GM13976 (cell line): ENCODE measurements around the gene TRIP13.

Experiments used
- DNase-seq: peaks from one replicate; pipeline ENCODE4 v3.0.0; 2012; ENCODE audit warnings: low spot score
- in situ Hi-C: fragments of 300-500 bp; cut with MboI; formaldehyde crosslinking; loops from one replicate; pipeline ENCODE4 v1.12.0; 2022; ENCODE audit warnings: low sequenced_read_pairs, mixed read lengths, inconsistent platforms; ENCODE audit not compliant: unreplicated experiment
- TF ChIP-seq, protein P1 (sequence below): IDR thresholded peaks from 2 replicates; pipeline ENCODE4 v1.5.1; 2012; ENCODE audit warnings: borderline replicate concordance, mild to moderate bottlenecking; ENCODE audit not compliant: insufficient read depth; ENCODE audit errors: extremely low read depth, missing control alignments, control extremely low read depth

TRIP13 gene

DNA sequence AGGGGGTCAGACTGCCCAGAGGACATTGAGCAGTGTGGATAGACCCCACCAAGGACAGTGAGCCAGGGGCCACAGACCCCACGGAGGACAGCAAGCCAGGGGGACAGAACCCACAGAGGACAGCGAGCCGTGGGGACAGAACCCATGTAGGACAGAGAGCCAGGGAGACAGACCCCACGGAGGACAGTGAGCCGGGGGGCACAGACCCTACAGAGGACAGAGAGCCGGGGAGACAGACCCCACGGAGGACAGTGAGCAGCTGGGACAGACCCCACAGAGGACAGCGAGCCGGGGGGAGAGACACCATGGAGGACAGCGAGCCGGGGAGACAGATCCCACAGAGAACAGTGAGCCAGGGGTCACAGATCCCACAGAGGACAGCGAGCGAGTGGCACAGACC is 38.5 kb upstream of the TRIP13 start:
- DNase-seq = no peak
- in situ Hi-C loops = no loop called here
- TF ChIP-seq, protein P1, sequence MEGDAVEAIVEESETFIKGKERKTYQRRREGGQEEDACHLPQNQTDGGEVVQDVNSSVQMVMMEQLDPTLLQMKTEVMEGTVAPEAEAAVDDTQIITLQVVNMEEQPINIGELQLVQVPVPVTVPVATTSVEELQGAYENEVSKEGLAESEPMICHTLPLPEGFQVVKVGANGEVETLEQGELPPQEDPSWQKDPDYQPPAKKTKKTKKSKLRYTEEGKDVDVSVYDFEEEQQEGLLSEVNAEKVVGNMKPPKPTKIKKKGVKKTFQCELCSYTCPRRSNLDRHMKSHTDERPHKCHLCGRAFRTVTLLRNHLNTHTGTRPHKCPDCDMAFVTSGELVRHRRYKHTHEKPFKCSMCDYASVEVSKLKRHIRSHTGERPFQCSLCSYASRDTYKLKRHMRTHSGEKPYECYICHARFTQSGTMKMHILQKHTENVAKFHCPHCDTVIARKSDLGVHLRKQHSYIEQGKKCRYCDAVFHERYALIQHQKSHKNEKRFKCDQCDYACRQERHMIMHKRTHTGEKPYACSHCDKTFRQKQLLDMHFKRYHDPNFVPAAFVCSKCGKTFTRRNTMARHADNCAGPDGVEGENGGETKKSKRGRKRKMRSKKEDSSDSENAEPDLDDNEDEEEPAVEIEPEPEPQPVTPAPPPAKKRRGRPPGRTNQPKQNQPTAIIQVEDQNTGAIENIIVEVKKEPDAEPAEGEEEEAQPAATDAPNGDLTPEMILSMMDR = no peak

DNA sequence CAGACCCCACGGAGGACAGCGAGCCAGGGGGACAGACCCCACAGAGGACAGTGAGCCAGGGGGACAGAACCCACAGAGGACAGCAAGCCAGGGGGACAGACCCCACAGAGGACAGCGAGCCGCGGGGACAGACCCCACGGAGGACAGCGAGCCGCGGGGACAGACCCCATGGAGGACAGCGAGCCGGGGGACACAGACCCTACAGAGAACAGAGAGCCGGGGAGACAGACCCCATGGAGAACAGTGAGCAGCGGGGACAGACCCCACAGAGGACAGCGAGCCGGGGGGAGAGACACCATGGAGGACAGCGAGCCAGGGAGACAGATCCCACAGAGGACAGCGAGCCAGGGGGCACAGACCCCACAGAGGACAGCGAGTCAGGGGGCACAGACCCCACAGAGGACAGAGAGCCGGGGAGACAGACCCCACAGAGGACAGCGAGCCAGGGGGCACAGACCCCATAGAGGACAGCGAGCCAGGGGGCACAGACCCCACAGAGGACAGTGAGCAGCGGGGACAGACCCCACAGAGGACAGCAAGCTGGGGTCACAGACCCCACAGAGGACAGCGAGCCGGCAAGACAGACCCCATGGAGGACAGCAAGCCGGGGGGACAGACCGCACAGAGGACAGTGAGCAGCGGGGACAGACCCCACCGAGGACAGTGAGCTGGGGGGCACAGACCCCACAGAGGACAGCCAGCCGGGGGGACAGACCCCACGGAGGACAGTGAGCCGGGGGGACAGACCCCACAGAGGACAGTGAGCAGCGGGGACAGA is 37.5 kb upstream of the TRIP13 start:
- no peak for DNase-seq
- in situ Hi-C loops = no loop called here
- TF ChIP-seq, protein P1 = no peak

DNA sequence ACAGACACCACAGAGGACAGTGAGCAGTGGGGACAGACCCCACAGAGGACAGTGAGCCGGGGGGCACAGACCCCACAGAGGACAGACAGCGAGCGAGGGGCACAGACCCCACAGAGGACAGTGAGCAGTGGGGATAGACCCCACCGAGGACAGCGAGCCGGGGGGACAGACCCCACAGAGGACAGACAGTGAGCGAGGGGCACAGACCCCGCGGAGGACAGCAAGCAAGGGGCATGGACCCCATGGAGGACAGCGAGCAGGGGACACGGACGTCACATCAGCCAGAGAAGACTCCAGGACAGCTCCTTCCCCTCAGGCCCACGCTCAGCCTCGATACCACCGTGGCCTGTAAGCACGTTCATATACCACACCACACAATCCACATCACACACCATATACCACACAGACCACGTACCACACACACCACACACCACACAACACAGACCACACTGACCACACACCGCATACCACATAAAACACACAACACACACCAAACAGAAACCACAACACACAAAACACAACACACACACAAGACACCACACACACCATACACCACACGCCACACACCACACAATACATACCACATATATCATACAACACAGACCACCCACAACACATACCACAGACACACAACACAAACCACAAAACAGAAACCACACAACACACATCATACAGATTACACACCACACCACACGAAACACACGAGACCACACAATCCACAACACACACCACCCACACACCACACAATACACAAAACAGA is 36.7 kb upstream of the TRIP13 start:
- in situ Hi-C loops = no loop called here

DNA sequence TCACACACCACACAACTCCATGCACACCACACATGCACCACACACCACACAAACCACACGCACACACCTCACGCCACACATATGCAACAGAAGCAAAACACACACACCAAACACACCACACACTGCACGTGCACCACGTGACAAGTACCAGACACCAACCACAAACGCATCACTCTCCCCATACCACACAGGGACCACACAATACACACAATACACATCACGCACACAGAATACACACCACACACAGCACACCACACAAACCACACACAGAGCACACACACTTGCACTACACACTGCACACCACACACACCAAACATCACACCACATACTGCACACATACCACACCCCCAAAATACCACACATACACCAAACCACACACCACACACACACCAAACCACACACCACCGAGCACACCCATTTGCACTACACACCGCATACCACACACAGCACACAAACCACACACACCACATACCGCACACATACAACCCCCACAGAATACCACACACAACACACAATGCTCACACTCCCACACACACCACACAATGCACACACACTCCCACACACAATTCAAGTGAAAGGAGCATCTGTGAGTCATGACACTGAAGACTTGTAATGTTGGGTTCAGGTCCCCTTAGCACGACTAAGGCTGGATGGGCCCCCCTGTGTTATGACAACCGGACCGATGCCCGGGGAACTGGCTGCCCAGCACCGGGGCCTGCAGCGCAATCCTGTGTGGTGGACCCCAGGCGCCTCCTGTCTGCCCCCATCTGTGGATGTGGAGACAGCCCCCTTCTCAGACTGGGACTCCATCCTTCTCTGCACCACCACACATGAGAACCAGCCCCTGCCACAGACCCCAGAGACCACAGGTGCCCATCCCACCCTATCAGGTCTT is 35.9 kb upstream of the TRIP13 start:
- DNase-seq = no peak
- TF ChIP-seq, protein P1 = no peak
- in situ Hi-C loops = no loop called here

More for the DNA sequence above, 36.7 kb upstream of the TRIP13 start:
- TF ChIP-seq, protein P1 = no peak
- DNase-seq = no peak

DNA sequence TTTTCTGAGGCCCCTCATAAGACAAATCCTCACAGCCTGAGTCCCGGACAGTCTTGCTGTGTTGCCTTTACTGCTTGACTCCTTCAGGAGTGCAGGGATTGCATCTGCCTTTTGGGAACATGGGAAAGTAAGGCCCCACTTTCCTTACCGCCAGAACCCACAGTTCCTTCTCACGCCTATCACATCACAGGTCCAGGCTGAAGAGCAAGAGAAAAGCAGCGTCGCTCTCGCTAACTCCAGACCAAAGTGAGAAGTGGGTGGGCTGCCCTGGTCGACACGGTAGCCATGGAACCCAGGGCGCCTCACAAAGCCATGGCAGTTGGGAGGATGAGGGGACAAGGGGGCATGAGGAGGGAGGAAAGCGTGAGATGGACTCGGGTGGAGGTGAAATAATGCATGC is 34.0 kb upstream of the TRIP13 start:
- in situ Hi-C loops = no loop called here
- TF ChIP-seq, protein P1 = no peak
- no peak for DNase-seq

DNA sequence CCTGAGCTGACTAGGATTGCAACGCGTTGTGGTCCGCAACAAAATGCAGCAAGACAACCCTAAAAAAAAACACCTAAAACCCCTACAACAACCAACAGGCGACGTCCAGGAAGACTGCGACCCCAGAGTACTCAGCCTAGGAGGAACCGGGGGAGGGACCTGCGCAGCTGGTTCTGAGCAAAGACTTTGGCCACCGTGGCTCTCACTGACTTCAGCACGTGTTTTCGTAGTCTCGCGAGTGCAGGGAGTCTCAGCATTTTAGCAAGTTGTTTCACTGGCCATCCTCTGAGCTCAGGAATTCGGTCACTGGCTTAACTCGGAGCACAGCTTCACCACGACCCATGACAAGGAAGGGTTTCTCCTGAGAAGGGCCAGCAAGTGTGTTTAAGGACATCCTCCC is 33.3 kb upstream of the TRIP13 start:
- no peak for DNase-seq
- in situ Hi-C loops = no loop called here
- TF ChIP-seq, protein P1 = no peak
